ENCODE measurements around the gene STN1. TPM values are rescaled to one million over a fixed set of nuclear protein-coding genes. Genes with fewer than 3 reads are reported as not detected.

The STN1 gene
- total and polyA plus RNA-seq, 2 experiments from 2014 or later: 20.5 to 20.8 TPM

- H3K4me2 ChIP-seq (ENCODE audit: unreplicated experiment): no peak overlapping the region
- no peaks in the 10 kb centered on the region for H3K9me2 ChIP-seq (ENCODE audit: insufficient read depth)
- DNase-seq: peak; percentile 75
- WGBS, 2 experiments (ENCODE audit: low coverage in 1 of 2, low lambda C conversion rate in 2 of 2, missing lambda C conversion rate in 2 of 2): 52 to 57% methylated on average over 3 of the region's 3 CpGs
- 0 out of 2 replicates have a peak, but pooled peaks cover 4% of the 10 kb centered on the region for H3K36me3 ChIP-seq (ENCODE audit: low read depth)
- no peaks in the 10 kb centered on the region for H3K79me2 ChIP-seq (ENCODE audit: insufficient read depth)
- H3K9ac ChIP-seq: peak overlapping the region; percentile 25; the same call in 1 of the 2 replicates
- H3F3A ChIP-seq (ENCODE audit: insufficient read depth): peaks cover 29% of the 10 kb centered on the region
- peak overlapping the region; percentile 55; the same call in 1 of the 2 replicates for H3K27ac ChIP-seq
- no peaks in the 10 kb centered on the region for H3K27me3 ChIP-seq (replicated peaks; ENCODE audit: insufficient read depth)
- peaks cover 15% of the 10 kb centered on the region for H3K4me1 ChIP-seq (ENCODE audit: insufficient read depth)
- no peaks in the 10 kb centered on the region for H4K20me1 ChIP-seq (ENCODE audit: insufficient read depth)
- TF ChIP-seq EZH2phosphoT487 (IDR thresholded peaks at IDR 0.05; ENCODE audit: insufficient read depth, low read depth) (no peak), EZH2 (IDR thresholded peaks at IDR 0.05; ENCODE audit: insufficient read depth, poor library complexity, severe bottlenecking) (no peak)
- in situ Hi-C loops (cut with MboI): loop anchor here (25.0 kb wide), 1 partner anchor 328 kb away; no protein-coding TSS in a partner anchor
- no peaks in the 10 kb centered on the region for H3K9me3 ChIP-seq (ENCODE audit: low read depth)
- no peak overlapping the region for H3K4me3 ChIP-seq
- H2AFZ ChIP-seq: no peak overlapping the region
These were observed 33.3 kb downstream of the STN1 start for GRCh38 chr10:103884681-103885139.

- Histone ChIP-seq H3F3A (ENCODE audit: insufficient read depth) (peaks cover 15% of the 10 kb centered on the region), H3K9ac (no peak overlapping the region), H3K4me2 (ENCODE audit: unreplicated experiment) (no peak overlapping the region), H3K9me3 (ENCODE audit: low read depth) (no peaks in the 10 kb centered on the region), H3K27ac (no peak overlapping the region), H3K27me3 (replicated peaks; ENCODE audit: insufficient read depth) (no peaks in the 10 kb centered on the region), H3K4me3 (no peak overlapping the region), H3K4me1 (ENCODE audit: insufficient read depth) (peaks cover 7% of the 10 kb centered on the region), H3K9me2 (ENCODE audit: insufficient read depth) (no peaks in the 10 kb centered on the region), H3K36me3 (ENCODE audit: low read depth) (0 out of 2 replicates have a peak, but pooled peaks cover 4% of the 10 kb centered on the region), H2AFZ (no peak overlapping the region), H4K20me1 (ENCODE audit: insufficient read depth) (no peaks in the 10 kb centered on the region), H3K79me2 (ENCODE audit: insufficient read depth) (no peaks in the 10 kb centered on the region)
- TF ChIP-seq EZH2phosphoT487 (IDR thresholded peaks at IDR 0.05; ENCODE audit: insufficient read depth, low read depth) (no peak), EZH2 (IDR thresholded peaks at IDR 0.05; ENCODE audit: insufficient read depth, poor library complexity, severe bottlenecking) (no peak)
- WGBS, 2 experiments (ENCODE audit: low coverage in 1 of 2, low lambda C conversion rate in 2 of 2, missing lambda C conversion rate in 2 of 2): 92 to 100% methylated on average over 8 of the region's 8 CpGs
- in situ Hi-C loops (cut with MboI): loop anchor here (25.0 kb wide), 1 partner anchor 330 kb away; no protein-coding TSS in a partner anchor
- no peak for DNase-seq
These were observed 35.5 kb downstream of the STN1 start for GRCh38 chr10:103882285-103883007.

- peaks cover 5% of the 10 kb centered on the region; the same call in 1 of the 2 replicates for H3K4me1 ChIP-seq (ENCODE audit: insufficient read depth)
- 0 out of 2 replicates have a peak, but pooled peaks cover 4% of the 10 kb centered on the region for H3K36me3 ChIP-seq (ENCODE audit: low read depth)
- no peaks in the 10 kb centered on the region for H3K9me2 ChIP-seq (ENCODE audit: insufficient read depth)
- 87 to 90% methylated on average over 15 of the region's 15 CpGs for WGBS, 2 experiments (ENCODE audit: low coverage in 1 of 2, low lambda C conversion rate in 2 of 2, missing lambda C conversion rate in 2 of 2)
- no peaks in the 10 kb centered on the region for H3K79me2 ChIP-seq (ENCODE audit: insufficient read depth)
- H3K4me2 ChIP-seq (ENCODE audit: unreplicated experiment): no peak overlapping the region
- H4K20me1 ChIP-seq (ENCODE audit: insufficient read depth): no peaks in the 10 kb centered on the region
- H3F3A ChIP-seq (ENCODE audit: insufficient read depth): peaks cover 13% of the 10 kb centered on the region
- TF ChIP-seq EZH2phosphoT487 (IDR thresholded peaks at IDR 0.05; ENCODE audit: insufficient read depth, low read depth) (no peak), EZH2 (IDR thresholded peaks at IDR 0.05; ENCODE audit: insufficient read depth, poor library complexity, severe bottlenecking) (no peak)
- in situ Hi-C loops (cut with MboI): loop anchor here (25.0 kb wide), 1 partner anchor 331 kb away; no protein-coding TSS in a partner anchor
- H3K27ac ChIP-seq: no peak overlapping the region
- DNase-seq: no peak
- no peak overlapping the region for H2AFZ ChIP-seq
- no peak overlapping the region for H3K9ac ChIP-seq
- no peak overlapping the region for H3K4me3 ChIP-seq
- H3K27me3 ChIP-seq (replicated peaks; ENCODE audit: insufficient read depth): no peaks in the 10 kb centered on the region
- H3K9me3 ChIP-seq (ENCODE audit: low read depth): no peaks in the 10 kb centered on the region
These were observed 36.3 kb downstream of the STN1 start for GRCh38 chr10:103881416-103882284.

- WGBS, 2 experiments (ENCODE audit: low coverage in 1 of 2, low lambda C conversion rate in 2 of 2, missing lambda C conversion rate in 2 of 2): 95 to 97% methylated on average over 7 of the region's 7 CpGs
- H3K9ac ChIP-seq: no peak overlapping the region
- no peak overlapping the region for H3K4me3 ChIP-seq
- 0 out of 2 replicates have a peak, but pooled peaks cover under 1% of the 10 kb centered on the region for H3F3A ChIP-seq (ENCODE audit: insufficient read depth)
- no peaks in the 10 kb centered on the region for H3K4me1 ChIP-seq (ENCODE audit: insufficient read depth)
- no peak for DNase-seq
- H3K9me2 ChIP-seq (ENCODE audit: insufficient read depth): no peaks in the 10 kb centered on the region
- H3K27me3 ChIP-seq (replicated peaks; ENCODE audit: insufficient read depth): no peaks in the 10 kb centered on the region
- H2AFZ ChIP-seq: no peak overlapping the region
- no peaks in the 10 kb centered on the region for H3K79me2 ChIP-seq (ENCODE audit: insufficient read depth)
- H4K20me1 ChIP-seq (ENCODE audit: insufficient read depth): no peaks in the 10 kb centered on the region
- 0 out of 2 replicates have a peak, but pooled peaks cover 4% of the 10 kb centered on the region for H3K36me3 ChIP-seq (ENCODE audit: low read depth)
- no peak overlapping the region for H3K27ac ChIP-seq
- in situ Hi-C loops (cut with MboI): loop anchor here (25.0 kb wide), 1 partner anchor 332 kb away; no protein-coding TSS in a partner anchor
- TF ChIP-seq EZH2phosphoT487 (IDR thresholded peaks at IDR 0.05; ENCODE audit: insufficient read depth, low read depth) (no peak), EZH2 (IDR thresholded peaks at IDR 0.05; ENCODE audit: insufficient read depth, poor library complexity, severe bottlenecking) (no peak)
- no peak overlapping the region for H3K4me2 ChIP-seq (ENCODE audit: unreplicated experiment)
- H3K9me3 ChIP-seq (ENCODE audit: low read depth): no peaks in the 10 kb centered on the region
These were observed 38.2 kb downstream of the STN1 start for GRCh38 chr10:103879831-103880230.

All from GM23248 (cell line).